Muscle of back (tissue), 11 donors: ENCODE results near the gene ISYNA1. TPM values are rescaled to one million over a fixed set of nuclear protein-coding genes. Genes with fewer than 3 reads are reported as not detected.

Experiments
- DNase-seq, 3 donors: peaks; one replicate each; pipeline versions ENCODE4 v3.0.0 to v3.0.0-alpha.2; 2013
- polyA plus RNA-seq, 10 donors: library from polyadenylated mRNA; unstranded; fragments of 120-200 nt; gene quantifications; one replicate each; pipeline ENCODE4 v1.2.1, GENCODE V29; 2013; ENCODE audit not compliant: insufficient read length in 10 of 10

ISYNA1 gene
- polyA plus RNA-seq, 10 donors = 99.2 to 163 (median 127) TPM

- no peak for DNase-seq
Observed at GRCh38 chr19:18470787-18471186, 32.9 kb upstream of the ISYNA1 start.

- DNase-seq = peak; percentile 38 to 77 (median 68)
Observed at GRCh38 chr19:18469069-18469846, 31.3 kb upstream of the ISYNA1 start.

- DNase-seq = no peak
Observed at GRCh38 chr19:18468517-18468916, 30.6 kb upstream of the ISYNA1 start.

- DNase-seq = no peak
Observed at GRCh38 chr19:18467978-18468377, 30.0 kb upstream of the ISYNA1 start.

- DNase-seq = no peak
Observed at GRCh38 chr19:18466354-18466753, 28.4 kb upstream of the ISYNA1 start.

GRCh38 chr19:18465964-18466339 lies 28.0 kb upstream of the ISYNA1 start:
- DNase-seq = no peak

- no peak for DNase-seq
Observed at GRCh38 chr19:18465214-18465963, 27.5 kb upstream of the ISYNA1 start.

GRCh38 chr19:18464646-18465045 lies 26.7 kb upstream of the ISYNA1 start:
- peak; percentile 63 to 82 (median 65) for DNase-seq

GRCh38 chr19:18461471-18461870 lies 23.5 kb upstream of the ISYNA1 start:
- DNase-seq = no peak

- DNase-seq = no peak
Observed at GRCh38 chr19:18460900-18461299, 23.0 kb upstream of the ISYNA1 start.

- DNase-seq = no peak
Observed at GRCh38 chr19:18457483-18458331, 19.8 kb upstream of the ISYNA1 start.

GRCh38 chr19:18456974-18457373 lies 19.0 kb upstream of the ISYNA1 start:
- no peak for DNase-seq

GRCh38 chr19:18456279-18456678 lies 18.3 kb upstream of the ISYNA1 start:
- DNase-seq = no peak

GRCh38 chr19:18453269-18454024 lies 15.5 kb upstream of the ISYNA1 start:
- DNase-seq = no peak

GRCh38 chr19:18452386-18452785 lies 14.5 kb upstream of the ISYNA1 start:
- no peak for DNase-seq

- DNase-seq = peak; percentile 64 to 86 (median 77)
Observed at GRCh38 chr19:18450931-18451836, 13.3 kb upstream of the ISYNA1 start.

GRCh38 chr19:18450021-18450930 lies 12.3 kb upstream of the ISYNA1 start:
- no peak for DNase-seq

GRCh38 chr19:18449552-18449951 lies 11.6 kb upstream of the ISYNA1 start:
- no peak for DNase-seq

GRCh38 chr19:18446811-18447359 lies 9.0 kb upstream of the ISYNA1 start:
- no peak for DNase-seq
